Large intestine (tissue), 3 donors: ENCODE measurements around the gene TIMM10. TPM values are rescaled to one million over a fixed set of nuclear protein-coding genes. Genes with fewer than 3 reads are reported as not detected.
A peak's percentile ranks its signal among the peaks of the same experiment; 100 is the strongest.

Experiments used
- DNase-seq, 2 donors: peaks; one replicate each; pipeline versions ENCODE4 v3.0.0 to v3.0.0-alpha.2; 2013
- H3K27ac ChIP-seq: one replicate; pipeline ENCODE4 v1.5.1; 2013; ENCODE audit warnings: low read length
- H3K27me3 ChIP-seq: 2 replicates; pipeline ENCODE4 v1.6.1; 2013; ENCODE audit warnings: low read length; ENCODE audit not compliant: control insufficient read depth, insufficient read depth
- H3K36me3 ChIP-seq: 2 replicates; pipeline ENCODE4 v1.6.1; 2013; ENCODE audit warnings: low read length; ENCODE audit not compliant: control insufficient read depth, insufficient read depth
- H3K4me1 ChIP-seq: one replicate; pipeline ENCODE4 v1.6.1; 2013; ENCODE audit warnings: low read length; ENCODE audit not compliant: control insufficient read depth, insufficient read depth
- H3K4me3 ChIP-seq: one replicate; pipeline ENCODE4 v1.5.1; 2013; ENCODE audit warnings: low read length
- H3K9me3 ChIP-seq: one replicate; pipeline ENCODE4 v1.6.1; 2013; ENCODE audit warnings: mild to moderate bottlenecking, low read depth, low read length, moderate library complexity; ENCODE audit not compliant: control insufficient read depth
- whole genome bisulfite sequencing: methylation state at CpG from one replicate; pipeline ENCODE4 v1.1.5; 2013; ENCODE audit warnings: low lambda C conversion rate; ENCODE audit not compliant: insufficient coverage; 5-methylcytosine and 5-hydroxymethylcytosine counted together
- polyA plus RNA-seq: library from polyadenylated mRNA; unstranded; fragments of 120-200 nt; gene quantifications from one replicate; pipeline ENCODE4 v1.2.1, GENCODE V29; 2013

TIMM10 gene
- polyA plus RNA-seq, 1 donor = 29.8 TPM

DNA sequence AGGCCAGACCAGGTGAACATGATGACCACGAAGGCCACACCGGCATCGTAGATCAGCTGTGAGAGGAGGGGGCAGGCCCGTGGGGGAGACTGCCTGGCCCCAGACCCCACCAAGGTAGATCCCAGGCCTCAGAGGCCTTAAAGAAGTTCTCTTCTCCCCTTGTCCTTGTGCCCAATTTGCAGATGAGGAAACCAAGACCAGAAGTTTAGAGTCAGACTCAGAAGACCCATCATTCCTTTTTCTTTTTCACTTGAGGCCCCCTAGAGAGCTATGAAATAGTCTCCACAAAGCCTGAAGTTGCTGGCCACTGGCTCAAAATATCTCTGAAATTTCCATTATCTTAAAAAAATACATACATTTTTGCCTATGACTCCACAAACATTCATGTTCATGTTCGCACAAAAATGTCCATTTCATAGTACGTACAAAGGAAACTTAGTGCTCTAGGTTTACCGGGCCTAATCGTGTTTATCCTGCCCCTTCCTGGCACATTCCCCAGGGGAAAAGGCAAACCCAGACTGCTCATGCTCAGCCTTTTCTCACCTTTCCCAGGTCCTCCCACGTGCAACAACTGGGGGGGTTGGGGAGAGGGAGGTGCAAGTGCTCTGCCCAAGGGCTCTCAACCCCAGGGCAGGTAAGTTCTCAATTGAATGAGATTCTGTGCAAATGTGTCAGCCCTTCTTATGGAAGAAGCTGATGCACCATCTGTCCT, 34.3 kb downstream of the TIMM10 start:
- H3K4me3 ChIP-seq = no peak overlapping the region
- H3K4me1 ChIP-seq = peaks cover 38% of the 10 kb centered on the region
- no peak for DNase-seq
- no peak overlapping the region for H3K27ac ChIP-seq
- H3K36me3 ChIP-seq = peaks cover 8% of the 10 kb centered on the region
- H3K27me3 ChIP-seq = no peaks in the 10 kb centered on the region
- WGBS = 100% methylated on average over 1 of the region's 9 CpGs
- no peaks in the 10 kb centered on the region for H3K9me3 ChIP-seq

DNA sequence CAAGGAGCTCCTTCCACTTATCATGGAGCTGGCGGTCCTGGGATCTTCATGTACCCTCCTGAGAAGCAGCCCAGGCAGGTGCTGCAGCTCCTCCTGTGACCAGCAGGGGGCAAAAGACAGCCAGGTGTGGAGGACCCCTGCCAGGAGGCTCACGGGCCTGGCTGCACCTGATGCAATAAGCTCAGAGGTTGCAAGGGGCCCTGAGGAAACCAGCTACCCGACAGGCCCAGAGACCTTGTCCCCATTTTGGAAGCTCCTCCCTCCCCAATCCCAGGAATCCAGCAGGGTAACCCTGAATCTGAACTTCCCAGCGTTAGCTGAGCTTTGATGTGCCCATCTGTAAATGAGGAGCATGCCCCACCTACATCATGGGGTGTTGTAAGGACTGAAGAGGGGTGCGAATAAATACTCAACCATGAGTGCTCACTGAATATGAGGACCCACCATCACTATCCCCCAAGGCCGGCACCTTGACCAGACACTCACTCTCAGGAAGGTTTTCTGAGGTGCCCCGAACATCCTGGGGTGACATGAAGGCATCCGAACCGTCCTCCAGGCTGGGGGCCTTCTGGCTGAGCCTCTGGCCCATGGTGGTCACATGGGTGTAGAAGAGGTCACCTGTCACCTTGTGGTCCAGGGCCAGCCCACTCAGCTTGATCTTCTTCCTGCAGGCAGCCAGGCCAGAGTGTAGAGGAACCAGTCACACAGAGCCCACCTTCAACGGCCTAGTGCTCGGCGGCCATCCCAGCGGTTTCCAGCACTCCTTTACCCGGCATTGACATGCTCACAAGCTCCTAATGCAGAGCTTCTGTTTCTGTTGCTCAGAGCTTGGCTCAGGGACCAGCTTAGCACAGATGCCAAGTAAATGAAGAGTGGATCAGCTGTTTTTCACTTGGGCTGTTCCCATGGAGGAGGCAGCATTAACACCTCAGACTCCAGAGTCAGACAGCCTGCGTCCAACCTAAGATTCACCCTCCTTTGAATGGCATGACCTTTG, 36.7 kb downstream of the TIMM10 start:
- peak; percentile 60 to 74 for DNase-seq
- Histone ChIP-seq H3K27ac (no peak overlapping the region), H3K36me3 (peaks cover 20% of the 10 kb centered on the region), H3K4me1 (peaks cover 28% of the 10 kb centered on the region), H3K4me3 (no peak overlapping the region), H3K9me3 (no peaks in the 10 kb centered on the region), H3K27me3 (no peaks in the 10 kb centered on the region)
- WGBS = no CpG with 5 or more reads among the region's 15 CpGs

DNA sequence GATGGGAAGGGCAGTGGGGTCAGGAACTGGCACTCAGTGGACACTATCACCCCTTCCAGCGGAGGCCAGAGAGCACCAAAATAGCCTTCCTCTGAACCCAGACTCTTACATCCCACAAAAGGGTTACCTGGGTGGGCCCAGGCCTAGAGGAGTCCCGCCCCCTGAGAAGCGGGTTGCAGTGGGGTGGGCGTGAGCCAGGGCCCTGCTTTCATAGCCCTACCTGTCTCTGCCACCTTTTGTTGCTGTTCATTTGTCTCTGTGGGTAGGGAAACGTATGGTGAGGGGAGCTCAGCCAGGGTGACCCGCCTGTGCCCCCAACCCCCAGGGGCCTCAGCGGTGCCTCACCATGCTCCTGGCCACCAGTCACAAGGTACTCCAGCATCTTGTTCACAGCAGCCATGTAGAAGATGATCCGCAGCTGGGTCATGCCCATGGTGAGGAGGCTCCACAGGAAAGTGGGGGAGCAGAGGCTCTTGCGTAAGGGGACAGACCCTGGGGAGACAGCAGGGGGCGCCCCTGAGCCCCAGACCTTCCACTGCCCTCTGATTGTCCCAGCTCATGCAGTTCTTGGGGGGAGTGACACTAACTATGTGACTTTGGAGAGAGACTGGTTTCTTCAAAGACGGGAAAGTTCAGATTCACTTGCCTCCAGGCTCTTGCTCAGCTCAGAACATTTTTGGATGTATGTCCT, 39.0 kb downstream of the TIMM10 start:
- H3K9me3 ChIP-seq = no peaks in the 10 kb centered on the region
- no peak for DNase-seq
- peaks cover 30% of the 10 kb centered on the region for H3K36me3 ChIP-seq
- H3K4me3 ChIP-seq = no peak overlapping the region
- H3K4me1 ChIP-seq = peaks cover 7% of the 10 kb centered on the region
- WGBS = no CpG with 5 or more reads among the region's 11 CpGs
- no peak overlapping the region for H3K27ac ChIP-seq
- H3K27me3 ChIP-seq = no peaks in the 10 kb centered on the region

DNA sequence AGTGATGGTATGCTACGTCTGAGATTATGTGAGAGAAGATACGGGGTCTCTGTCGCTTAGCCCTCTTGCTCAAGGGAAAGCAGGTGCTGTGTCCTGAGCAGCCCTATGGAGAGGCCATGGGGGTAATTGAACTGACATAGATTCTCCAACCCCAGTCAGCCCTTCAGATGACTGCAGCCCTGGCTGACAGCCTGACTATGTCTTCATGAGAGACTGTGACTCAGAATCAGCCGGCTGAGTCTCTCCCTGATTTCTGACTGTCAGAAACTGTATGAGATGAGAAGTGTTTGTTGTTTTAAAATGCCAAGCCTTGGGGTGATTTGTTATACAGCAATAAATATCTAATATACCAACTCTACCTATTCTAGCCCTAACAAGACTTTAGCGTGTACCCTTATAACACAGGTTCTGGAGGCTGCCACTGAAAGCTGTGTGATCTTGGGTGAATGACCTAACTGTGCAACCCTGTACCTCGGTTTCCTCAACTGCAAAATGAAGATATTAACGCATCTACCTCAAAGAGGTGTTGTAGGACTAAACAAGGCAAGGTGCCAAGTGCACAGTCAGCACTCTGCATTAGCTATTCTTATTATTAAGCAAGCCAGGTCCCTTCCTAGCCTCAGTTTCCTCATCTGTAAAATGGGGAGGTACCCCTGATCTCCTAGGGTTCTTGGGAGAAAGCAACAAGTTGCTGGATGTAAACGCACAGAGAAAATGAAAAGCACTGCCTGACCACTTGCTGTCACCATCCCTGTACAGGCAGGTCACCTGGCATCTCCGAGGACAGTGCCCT, 39.9 kb downstream of the TIMM10 start:
- 83% methylated on average over 1 of the region's 9 CpGs for WGBS
- Histone ChIP-seq H3K36me3 (peaks cover 30% of the 10 kb centered on the region), H3K4me1 (peaks cover 4% of the 10 kb centered on the region), H3K27ac (no peak overlapping the region), H3K27me3 (no peaks in the 10 kb centered on the region), H3K9me3 (no peaks in the 10 kb centered on the region), H3K4me3 (no peak overlapping the region)
- DNase-seq = no peak

DNA sequence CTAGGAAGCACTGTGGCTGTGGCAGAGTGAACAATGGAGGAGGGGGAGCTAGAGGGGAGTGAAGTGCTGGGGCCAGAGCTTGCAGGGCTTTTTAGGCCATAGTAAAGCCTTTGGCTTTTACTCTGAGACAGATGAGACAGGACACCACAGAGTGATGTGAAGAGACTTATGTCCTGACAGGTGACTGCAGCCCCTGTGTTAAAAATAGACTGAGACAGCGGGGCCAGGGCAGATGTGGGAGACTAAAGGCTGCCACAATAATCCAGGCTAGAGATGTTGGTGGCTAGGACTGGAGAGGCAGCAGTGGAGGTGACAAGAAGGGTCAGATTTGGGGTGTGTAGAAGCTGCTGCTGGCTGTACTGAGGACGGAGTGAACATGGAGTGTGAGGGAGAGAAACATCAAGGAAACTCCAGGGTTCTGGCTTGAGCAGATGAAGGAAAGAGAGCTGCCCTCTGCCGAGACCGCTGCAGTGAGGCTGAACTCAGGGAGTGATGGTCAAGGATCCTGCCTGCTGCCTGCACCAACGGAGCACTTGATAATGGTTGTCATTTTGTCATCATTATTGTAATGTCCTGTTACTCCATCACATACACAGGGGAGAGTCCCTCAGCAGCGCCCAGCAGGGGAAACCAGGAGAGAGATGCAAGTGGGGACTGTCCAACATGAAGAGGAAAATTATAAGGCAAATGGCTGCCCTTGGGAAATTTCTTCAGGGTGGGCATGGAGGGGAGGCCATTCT, 42.5 kb downstream of the TIMM10 start:
- Histone ChIP-seq H3K27ac (no peak overlapping the region), H3K27me3 (peaks cover 8% of the 10 kb centered on the region), H3K9me3 (no peaks in the 10 kb centered on the region), H3K4me3 (no peak overlapping the region), H3K4me1 (peaks cover 3% of the 10 kb centered on the region), H3K36me3 (peaks cover 34% of the 10 kb centered on the region)
- no CpG with 5 or more reads among the region's 6 CpGs for WGBS
- DNase-seq = no peak

DNA sequence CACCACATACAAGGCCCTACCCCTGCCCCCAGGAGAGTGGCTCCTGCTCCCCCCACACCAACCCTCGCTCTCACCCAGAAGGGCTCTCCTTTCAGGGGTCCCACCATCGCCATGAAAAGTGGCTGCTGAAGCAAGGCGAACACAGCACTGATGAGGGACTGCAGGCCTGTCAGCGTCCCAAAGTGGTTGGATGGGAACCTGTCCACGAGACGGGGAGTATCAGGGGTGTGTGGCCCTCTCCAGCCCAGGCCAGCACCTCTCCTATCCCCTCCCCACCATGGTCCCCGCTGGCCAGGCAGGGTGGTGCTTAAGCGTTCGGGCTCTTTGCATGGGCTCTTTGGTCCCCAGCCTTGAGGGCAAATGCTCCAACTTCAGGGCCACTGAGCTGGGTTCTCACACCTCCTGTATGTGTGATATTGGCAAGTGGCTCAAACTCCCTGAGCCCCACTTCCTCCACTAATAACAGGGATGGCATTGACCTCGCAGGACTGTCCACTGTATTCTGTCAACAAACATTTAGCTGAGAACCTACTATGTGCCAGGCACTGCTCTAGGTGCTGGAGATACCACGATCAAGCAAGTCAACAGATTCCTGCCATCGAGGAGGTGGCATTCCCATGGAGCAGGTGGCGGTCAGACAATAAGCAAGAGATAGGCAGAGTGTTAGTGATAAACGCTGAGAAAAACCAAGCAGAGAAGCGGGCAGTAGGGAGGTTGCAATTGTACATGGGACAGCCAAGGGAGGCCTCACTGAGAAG, 43.4 kb downstream of the TIMM10 start:
- no peaks in the 10 kb centered on the region for H3K9me3 ChIP-seq

DNA sequence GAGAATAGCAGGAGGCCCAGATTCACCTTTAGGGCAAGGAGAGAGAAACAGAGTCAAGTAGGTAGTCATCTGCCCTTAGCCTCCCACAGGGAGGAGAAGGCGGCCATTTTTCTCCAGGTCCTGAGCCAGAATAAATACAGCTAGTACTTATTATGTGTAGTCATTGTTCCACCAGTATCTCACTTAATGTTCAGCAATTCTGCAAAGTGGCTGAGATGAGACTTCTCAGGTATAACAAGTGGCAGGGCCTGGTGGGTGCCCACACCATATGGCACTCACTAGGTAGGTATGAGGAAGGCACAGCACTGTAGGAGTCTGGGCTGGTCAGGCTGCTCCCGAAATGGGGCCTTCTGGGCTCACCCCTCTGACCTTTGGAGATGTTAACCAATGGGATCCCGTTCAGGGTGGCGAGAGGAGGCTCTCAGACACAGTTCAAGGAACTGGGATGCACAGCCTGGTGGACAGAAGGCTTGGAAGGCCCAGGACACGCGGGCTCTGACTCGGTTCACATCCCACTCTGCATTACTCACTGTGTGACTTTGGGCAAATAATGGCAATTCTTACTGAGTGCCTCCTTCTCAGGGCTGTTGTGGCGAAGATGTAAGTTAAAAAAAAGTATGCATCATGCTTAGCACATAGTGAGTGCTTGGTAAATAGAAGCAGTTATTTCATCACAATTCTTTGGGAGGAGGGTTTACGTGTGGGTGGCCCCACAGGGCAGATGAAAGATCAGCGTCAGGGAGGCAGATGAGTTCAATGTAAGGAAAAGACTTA, 45.1 kb downstream of the TIMM10 start:
- Histone ChIP-seq H3K36me3 (peaks cover 30% of the 10 kb centered on the region), H3K27me3 (peaks cover 28% of the 10 kb centered on the region), H3K4me3 (no peak overlapping the region), H3K4me1 (peaks cover 7% of the 10 kb centered on the region), H3K27ac (no peak overlapping the region), H3K9me3 (no peaks in the 10 kb centered on the region)
- DNase-seq = no peak
- WGBS = no CpG with 5 or more reads among the region's 10 CpGs

More for the DNA sequence above, 43.4 kb downstream of the TIMM10 start:
- no CpG with 5 or more reads among the region's 15 CpGs for WGBS
- no peak overlapping the region for H3K27ac ChIP-seq
- H3K27me3 ChIP-seq = peaks cover 17% of the 10 kb centered on the region
- H3K4me1 ChIP-seq = peaks cover 7% of the 10 kb centered on the region
- H3K36me3 ChIP-seq = peaks cover 34% of the 10 kb centered on the region
- H3K4me3 ChIP-seq = no peak overlapping the region
- no peak for DNase-seq

DNA sequence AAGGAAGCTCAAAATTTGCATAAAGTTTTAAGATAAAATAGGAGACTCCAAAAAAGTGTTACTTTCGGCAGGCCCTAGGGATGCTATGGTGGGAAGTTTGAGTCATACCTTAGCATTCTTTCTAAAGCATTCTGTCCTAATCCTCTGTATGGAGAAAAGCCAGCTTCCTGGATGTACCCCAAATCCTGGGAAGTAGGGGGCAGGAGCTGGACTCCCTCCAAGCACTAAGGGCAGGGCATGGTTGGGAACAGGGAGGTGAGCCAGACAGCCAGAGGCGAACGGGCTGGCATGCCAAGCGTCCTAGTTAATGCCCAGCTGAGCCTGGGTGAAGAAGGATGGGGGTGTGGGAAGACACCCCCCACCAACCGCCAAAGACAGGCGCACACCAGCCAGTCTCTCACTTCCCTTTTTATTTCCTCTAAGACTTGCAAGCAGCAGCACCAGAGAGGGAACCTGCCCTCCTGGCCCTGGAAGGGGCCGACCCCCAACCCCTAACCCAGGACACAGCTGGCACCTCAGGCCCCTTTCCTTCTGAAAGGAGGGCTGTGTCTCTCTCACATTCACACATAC, 46.3 kb downstream of the TIMM10 start:
- Histone ChIP-seq H3K4me1 (peaks cover 7% of the 10 kb centered on the region), H3K36me3 (peaks cover 26% of the 10 kb centered on the region), H3K27ac (no peak overlapping the region), H3K9me3 (no peaks in the 10 kb centered on the region), H3K4me3 (no peak overlapping the region), H3K27me3 (peaks cover 31% of the 10 kb centered on the region)
- WGBS = no CpG with 5 or more reads among the region's 7 CpGs
- no peak for DNase-seq
